ENCODE results near the gene PPP2R3B.

GRCh38 chrX:292900-293897 is 93.5 kb downstream of the PPP2R3B start:
- no peak for TF ChIP-seq TAF1 (IDR thresholded peaks at IDR 0.05; ENCODE audit: low read depth)
- no peak for TF ChIP-seq CTCF (IDR thresholded peaks at IDR 0.05; ENCODE audit: poor library complexity, severe bottlenecking)
- TF ChIP-seq POLR2AphosphoS5 (IDR thresholded peaks at IDR 0.05) = no peak
- no peak for TF ChIP-seq RAD21 (conservative IDR thresholded peaks at IDR 0.05)
- no peak for TF ChIP-seq EZH2 (IDR thresholded peaks at IDR 0.05; ENCODE audit: borderline replicate concordance, insufficient read depth, low read length, poor library complexity, severe bottlenecking)
- no peak for TF ChIP-seq MXI1 (conservative IDR thresholded peaks at IDR 0.05; ENCODE audit: poor library complexity, severe bottlenecking)
- no peak for TF ChIP-seq EP300 (conservative IDR thresholded peaks at IDR 0.05; ENCODE audit: poor library complexity, severe bottlenecking)

All from neural cell (in vitro differentiated cells).